Activated CD4-positive, alpha-beta T cell treated with anti-CD3 and anti-CD28 coated beads for 48 hours (primary cell): ENCODE data around the gene MACROD2.

Source experiments
- DNase-seq: peaks from one replicate; pipeline ENCODE4 v3.0.0-alpha.2; 2020

Gene MACROD2

GRCh38 chr20:14553774-14554534 is 558.6 kb downstream of the MACROD2 start:
- DNase-seq, result no peak

DNA sequence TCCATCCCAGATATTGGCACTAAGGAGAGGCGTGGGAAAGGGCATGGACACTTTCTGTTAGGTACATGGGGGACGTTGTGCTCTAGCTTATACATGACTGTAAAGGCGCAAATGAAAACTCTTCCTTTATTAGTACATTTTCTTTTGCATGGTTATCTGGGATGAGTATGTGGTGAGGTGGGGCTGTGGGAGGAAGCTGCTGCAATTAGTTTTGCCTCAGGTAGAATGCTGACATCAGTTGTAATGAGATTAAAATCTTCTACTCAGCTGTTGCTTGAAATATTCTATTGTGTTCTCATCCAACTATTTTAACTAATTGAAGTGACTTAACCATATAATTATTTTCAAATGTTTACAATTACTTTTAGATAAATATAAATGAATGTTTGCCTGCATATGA is 560.4 kb downstream of the MACROD2 start:
- no peak for DNase-seq

- no peak for DNase-seq
Measured at GRCh38 chr20:14556206-14556605, 560.9 kb downstream of the MACROD2 start.

- DNase-seq, result no peak
Measured at GRCh38 chr20:14559612-14560011, 564.3 kb downstream of the MACROD2 start.

DNA sequence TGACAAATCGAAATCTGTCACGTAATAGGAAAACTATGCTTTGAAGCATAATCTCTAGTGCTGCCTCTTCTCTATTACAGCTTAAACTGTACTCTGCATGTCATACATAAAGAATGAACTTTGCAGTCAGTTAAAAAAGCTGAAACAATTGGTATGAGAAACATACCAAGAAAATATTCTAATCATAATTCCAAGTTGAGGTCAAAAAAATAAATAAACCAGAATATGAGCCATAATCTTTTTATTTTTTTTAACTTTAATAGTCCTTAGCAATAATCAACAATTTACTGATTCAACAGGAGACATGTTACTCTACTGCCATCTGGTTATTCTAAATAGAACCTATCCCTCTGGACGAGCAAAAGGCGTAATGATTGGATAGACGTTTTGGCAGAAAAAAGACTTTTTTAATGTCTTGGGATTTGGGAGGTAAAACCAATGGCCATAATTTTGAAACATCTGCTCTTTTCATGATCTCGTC is 566.5 kb downstream of the MACROD2 start:
- no peak for DNase-seq

DNA sequence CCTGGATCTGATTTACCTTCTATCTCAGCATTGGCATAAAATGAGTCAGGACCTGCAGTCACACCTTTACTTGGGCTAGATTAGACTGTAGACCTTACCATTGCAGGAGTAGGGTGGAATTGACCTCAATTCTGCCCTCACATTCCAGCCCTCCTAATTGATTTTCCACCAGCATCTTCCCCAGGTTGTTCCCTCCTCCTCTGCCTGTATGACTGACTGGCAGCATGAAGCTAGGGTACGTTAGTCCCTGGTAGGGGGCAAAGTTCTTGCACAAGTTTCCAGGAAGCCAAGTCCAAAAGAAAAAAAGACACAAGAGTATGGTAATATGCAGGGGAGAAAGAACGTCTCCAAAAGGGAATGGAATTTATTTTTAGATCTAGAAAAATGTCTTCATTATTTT is 567.7 kb downstream of the MACROD2 start:
- DNase-seq, result no peak

DNA sequence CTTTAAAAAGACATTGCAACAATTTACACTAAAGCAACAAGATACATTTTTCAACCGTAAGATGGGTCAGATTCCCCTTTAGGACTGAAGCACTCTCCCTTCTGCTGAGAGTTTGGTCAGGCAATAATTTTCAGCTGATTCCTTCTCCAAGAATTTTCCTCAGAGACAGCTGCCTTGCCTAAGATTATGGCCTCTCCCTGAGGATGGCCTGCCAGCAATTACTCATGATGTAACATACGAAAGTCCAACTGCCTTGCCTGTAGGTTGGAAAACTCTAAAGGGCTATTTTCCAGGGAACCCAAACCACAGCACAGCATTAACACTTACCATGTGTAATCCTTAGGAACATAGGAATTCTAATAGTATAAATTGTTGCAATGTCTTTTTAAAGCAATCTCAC is 571.2 kb downstream of the MACROD2 start:
- DNase-seq, result no peak

DNA sequence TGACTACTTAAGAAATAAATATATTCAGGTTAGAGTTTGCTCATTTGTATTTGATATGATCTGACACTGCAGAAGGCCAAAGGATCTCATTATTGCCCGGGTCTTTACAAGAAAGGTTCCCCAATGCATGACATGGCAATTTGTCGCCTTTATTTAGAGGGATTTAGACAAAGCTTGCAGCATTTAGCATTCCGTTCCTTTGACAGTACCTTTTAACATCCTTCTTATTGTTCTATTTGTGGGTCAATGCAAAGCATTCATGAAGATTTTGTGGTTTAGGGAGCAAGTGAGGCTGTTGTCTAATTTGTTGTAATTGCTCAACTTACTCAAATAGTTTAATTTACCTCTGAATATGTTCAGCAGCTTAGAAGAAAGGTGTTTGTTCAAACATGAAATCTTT is 572.9 kb downstream of the MACROD2 start:
- no peak for DNase-seq

GRCh38 chr20:14568701-14569100 is 573.4 kb downstream of the MACROD2 start:
- DNase-seq, result no peak

GRCh38 chr20:14569641-14570040 is 574.3 kb downstream of the MACROD2 start:
- DNase-seq, result no peak

DNA sequence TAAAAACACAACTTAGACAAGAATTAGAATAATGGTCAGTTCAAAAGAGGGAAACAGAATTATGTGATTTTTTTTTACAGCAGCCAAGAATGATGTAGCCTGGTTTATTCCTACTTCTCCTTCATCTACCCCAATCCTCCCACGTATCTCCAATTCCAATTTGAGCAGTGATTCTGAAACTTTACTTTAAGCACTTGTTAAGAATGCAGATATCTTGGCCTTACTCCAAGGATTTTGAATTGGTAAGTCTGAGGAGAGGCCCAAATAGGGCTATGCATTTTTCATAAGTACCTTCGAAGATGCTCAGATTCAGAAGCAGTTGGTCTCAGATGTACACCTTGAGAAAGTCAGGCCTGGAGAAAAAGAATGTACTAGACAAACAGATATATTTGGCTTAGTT is 575.5 kb downstream of the MACROD2 start:
- no peak for DNase-seq

DNA sequence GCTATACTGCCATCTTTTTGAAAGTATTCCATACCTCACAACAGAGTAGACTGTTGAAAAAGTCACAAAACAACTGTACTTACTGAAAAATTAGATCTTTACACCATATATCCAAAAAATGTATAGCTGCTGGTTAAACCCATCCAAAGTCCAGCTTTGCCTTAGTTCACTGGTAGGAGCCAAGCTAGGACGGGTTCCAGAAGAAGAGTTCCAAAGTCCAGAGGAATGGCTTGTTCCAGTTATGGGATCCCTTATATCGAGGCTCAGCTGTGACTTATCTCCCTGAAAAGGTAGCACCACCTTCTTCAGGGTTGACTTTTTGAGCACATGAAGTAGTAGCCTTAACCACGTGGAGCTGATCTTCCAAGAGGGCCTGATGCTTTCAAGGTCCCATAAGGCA is 578.4 kb downstream of the MACROD2 start:
- DNase-seq, result no peak

DNA sequence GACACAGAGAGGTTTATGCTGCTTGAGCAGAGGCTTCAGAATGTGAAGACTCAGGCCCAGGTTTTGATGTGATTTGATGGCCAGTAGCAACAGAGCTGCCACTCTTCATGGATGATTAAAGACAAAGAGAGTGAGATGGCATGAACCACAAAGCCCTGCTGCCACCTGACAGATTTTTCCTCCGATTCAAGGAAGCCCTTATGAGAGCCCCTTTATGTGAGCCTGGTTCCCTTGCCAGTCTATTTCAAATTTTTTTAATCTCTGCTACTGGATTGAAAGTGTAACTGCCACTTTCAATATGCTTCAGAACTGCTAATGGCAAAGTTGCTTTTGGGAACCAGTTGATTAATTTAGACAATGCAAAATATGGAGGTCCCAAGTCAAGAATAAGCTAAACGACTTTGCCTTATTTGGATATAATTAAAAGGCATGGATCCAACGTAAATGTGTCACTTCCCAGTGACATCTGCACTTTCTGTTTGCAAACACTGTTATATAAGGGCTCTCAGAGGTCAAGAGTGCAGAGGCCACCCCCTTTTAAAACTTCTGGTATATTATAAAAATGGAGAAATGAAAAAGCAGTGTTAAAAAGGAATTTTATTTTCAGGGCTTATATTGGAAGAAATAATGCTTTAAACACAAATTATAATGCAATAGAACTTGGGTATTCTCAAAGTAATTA is 581.0 kb downstream of the MACROD2 start:
- no peak for DNase-seq

DNA sequence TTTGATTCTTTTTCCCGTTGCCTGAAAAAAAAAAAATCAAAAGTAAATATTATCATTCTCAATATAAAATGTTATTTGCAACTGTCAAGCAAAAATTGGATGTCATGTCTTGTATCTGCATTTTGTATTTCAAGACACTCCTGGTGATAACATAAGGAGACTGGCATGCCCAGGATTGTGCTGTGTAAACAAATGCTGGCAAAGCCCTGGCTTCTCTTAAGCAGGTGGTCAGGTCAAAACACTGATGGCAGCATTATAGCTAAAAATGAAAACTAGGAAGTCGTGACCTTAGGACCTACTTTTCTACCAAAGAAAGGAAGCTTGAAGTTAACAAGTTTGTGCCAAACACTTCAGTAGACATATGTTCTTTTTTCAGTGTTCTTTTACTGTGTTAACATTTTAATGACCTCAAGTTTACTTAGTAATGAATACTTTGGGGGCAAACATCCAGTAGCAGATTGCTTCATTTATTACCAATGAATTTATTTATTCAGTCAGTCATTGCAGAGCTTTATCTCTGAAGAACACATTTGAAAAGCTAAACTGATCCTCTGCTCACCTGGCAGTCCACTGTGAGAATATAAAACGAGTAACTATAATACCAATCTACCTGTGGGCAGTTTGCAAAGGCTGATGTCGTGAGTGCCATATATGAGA is 585.2 kb downstream of the MACROD2 start:
- DNase-seq, result no peak

- DNase-seq, result no peak
Measured at GRCh38 chr20:14581731-14582130, 586.4 kb downstream of the MACROD2 start.

DNA sequence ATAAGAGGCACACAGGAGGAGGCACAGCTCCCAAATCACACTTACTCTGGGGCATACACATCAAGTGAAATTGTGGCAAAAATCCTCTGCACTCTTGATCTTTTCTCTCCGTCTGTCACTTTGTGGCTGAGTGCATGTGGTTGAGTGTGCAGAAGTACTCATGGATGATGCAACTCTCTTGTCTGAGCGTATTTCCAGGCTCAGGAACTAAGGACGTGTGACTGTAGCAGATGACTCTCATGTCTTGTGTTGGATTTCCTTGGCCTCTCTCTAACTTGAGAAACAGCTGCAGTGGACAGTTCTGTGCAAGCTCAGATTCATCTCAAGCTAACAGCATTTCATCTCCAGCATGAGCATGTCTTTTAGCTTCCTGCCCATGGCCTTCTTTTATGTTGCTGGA is 587.5 kb downstream of the MACROD2 start:
- DNase-seq, result no peak

- DNase-seq, result no peak
Measured at GRCh38 chr20:14583413-14583812, 588.1 kb downstream of the MACROD2 start.

DNA sequence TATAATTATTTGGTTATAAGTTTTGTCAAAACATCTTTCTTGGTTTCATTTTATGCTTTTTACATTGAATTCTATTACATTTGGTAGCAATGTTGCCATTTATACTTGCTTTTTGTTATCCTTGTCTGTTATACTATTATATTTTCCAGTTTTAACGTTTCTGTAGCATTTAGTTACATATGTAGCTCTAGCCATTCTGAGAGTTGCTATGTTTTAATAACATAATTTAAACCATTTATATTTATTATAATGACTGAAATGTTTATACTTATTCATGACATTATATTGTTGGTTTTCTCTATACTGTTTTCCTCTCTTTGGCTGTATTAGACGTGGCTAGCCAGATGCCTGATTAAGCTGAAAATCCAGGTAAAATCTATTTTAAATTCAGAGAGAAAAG is 594.1 kb downstream of the MACROD2 start:
- no peak for DNase-seq

DNA sequence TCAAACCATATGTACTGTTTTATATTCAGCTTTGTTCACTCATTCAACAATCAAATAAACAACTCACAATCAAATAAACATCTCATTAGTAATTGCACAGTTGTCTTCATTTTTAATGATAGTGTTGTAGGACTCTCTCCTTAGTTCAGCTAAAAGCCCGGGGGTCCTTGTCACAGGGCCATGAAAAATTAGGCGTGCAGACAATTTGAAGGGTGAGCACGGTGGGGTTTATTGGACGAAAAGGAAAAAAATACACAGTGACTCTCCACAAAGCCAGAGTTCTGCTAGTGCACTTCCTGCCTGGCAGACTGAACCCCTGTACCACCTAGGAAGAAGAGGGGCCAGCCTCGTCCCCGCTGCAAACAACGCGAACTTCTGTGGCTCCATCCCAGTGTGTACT is 599.7 kb downstream of the MACROD2 start:
- no peak for DNase-seq

DNA sequence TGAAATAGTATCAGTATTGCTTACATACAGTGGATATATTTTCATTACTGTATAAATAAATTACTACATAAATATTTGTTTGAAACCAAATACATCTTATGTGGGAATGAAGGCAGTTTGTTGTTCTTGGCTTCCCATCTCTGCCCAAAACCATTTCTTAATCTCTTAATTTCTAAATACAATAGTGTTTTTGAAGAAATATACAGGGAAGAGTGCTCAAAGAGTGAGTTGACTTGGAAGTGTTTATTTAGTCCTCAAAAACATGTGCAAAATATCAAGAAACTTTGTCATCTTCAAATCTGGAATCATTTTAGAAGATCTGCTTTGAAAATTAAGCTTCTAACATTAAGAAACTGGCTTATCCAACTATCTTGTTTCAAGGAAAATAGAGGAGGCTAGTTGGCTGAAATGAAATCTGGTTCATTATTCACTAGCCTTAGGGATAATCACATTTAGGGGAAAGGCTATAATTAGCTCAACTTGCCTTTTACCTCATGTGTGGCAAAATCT is 601.9 kb downstream of the MACROD2 start:
- no peak for DNase-seq

- DNase-seq, result no peak
Measured at GRCh38 chr20:14599613-14600012, 604.3 kb downstream of the MACROD2 start.

GRCh38 chr20:14600527-14600926 is 605.2 kb downstream of the MACROD2 start:
- no peak for DNase-seq

DNA sequence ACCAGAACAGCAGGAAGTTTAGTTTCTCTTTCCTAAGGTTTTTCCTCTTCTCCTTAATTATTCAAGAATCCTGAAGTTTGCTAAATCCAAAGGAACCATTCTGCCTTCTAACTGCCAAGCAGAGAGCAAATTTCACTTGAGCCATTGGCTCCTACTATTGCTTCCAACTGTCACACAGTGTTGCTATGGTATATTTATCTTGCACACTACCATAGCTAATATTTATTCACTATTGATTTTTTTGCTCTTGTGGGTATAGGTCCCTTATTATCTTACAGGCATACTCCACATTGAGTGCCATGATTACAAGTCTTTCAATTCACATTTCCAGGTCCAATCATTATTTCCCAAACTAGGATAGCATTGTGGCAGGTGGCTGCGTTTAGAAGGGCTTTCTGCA is 608.8 kb downstream of the MACROD2 start:
- no peak for DNase-seq
